NCI-H1048 (cell line): Measurements from ENCODE around the gene TEX53.

Experiments
- DNase-seq: peaks from one replicate; lab custom pipeline; 2025; lab: John Stamatoyannopoulos, UW

TEX53 gene

GRCh38 chr9:114638404-114638803, 19.2 kb downstream of the TEX53 start:
- no peak for DNase-seq

GRCh38 chr9:114634387-114634786, 23.2 kb downstream of the TEX53 start:
- no peak for DNase-seq

- DNase-seq = no peak
These were observed 24.0 kb downstream of the TEX53 start for GRCh38 chr9:114633438-114634089.

GRCh38 chr9:114631166-114631565, 26.4 kb downstream of the TEX53 start:
- no peak for DNase-seq

- DNase-seq = no peak
These were observed 28.0 kb downstream of the TEX53 start for GRCh38 chr9:114629563-114630090.

- DNase-seq = no peak
These were observed 30.1 kb downstream of the TEX53 start for GRCh38 chr9:114627553-114627952.

GRCh38 chr9:114626415-114627020, 31.1 kb downstream of the TEX53 start:
- no peak for DNase-seq

GRCh38 chr9:114624677-114625076, 32.9 kb downstream of the TEX53 start:
- DNase-seq = no peak

- DNase-seq = no peak
These were observed 35.5 kb downstream of the TEX53 start for GRCh38 chr9:114621975-114622609.

- no peak for DNase-seq
These were observed 36.0 kb downstream of the TEX53 start for GRCh38 chr9:114621561-114621960.

GRCh38 chr9:114619191-114619761, 38.3 kb downstream of the TEX53 start:
- DNase-seq = no peak

GRCh38 chr9:114616684-114617520, 40.7 kb downstream of the TEX53 start:
- no peak for DNase-seq

GRCh38 chr9:114614373-114614772, 43.2 kb downstream of the TEX53 start:
- DNase-seq = no peak

GRCh38 chr9:114613919-114614318, 43.7 kb downstream of the TEX53 start:
- DNase-seq = no peak

GRCh38 chr9:114613087-114613486, 44.5 kb downstream of the TEX53 start:
- DNase-seq = no peak

- DNase-seq = no peak
These were observed 45.2 kb downstream of the TEX53 start for GRCh38 chr9:114612272-114612923.

- no peak for DNase-seq
These were observed 45.9 kb downstream of the TEX53 start for GRCh38 chr9:114611516-114612271.

- no peak for DNase-seq
These were observed 49.1 kb downstream of the TEX53 start for GRCh38 chr9:114608525-114608796.

- no peak for DNase-seq
These were observed 49.7 kb downstream of the TEX53 start for GRCh38 chr9:114607671-114608524.

- no peak for DNase-seq
These were observed 50.9 kb downstream of the TEX53 start for GRCh38 chr9:114606597-114607207.
